Right lobe of liver (tissue), 6 donors: ENCODE measurements around the gene EPHA8. TPM values are rescaled to one million over a fixed set of nuclear protein-coding genes. Genes with fewer than 3 reads are reported as not detected.
A peak's percentile ranks its signal among the peaks of the same experiment; 100 is the strongest.

ENCODE experiments used
- ATAC-seq, 4 donors: fragments of 200-7000 bp; cut with Tn5 transposase; one replicate each; pipeline ENCODE4 v1.9.1; 2020; ENCODE audit warnings: mild to moderate bottlenecking in 4 of 4, moderate library complexity in 4 of 4
- DNase-seq, 3 donors: peaks; one replicate each; pipeline ENCODE4 v3.0.0-alpha.2; 2020
- H3K27ac ChIP-seq, 3 donors: fragments of 200-600 bp; one replicate each; pipeline ENCODE4 v1.8.0; 2022
- H3K27me3 ChIP-seq, 2 donors: fragments of 200-600 bp; one replicate each; pipeline ENCODE4 v1.8.0; 2022
- H3K36me3 ChIP-seq, 4 donors: fragments of 200-600 bp; sonication (generic) in 1 of 4; one replicate each; pipeline versions ENCODE4 v1.5.1 to v1.8.0; 2017 to 2022; ENCODE audit warnings: control low read depth in 1 of 4
- H3K4me1 ChIP-seq, 4 donors: fragments of 200-600 bp; sonication (generic) in 1 of 4; one replicate each; pipeline versions ENCODE4 v1.5.1 to v1.8.0; 2017 to 2022; ENCODE audit warnings: control low read depth in 1 of 4
- H3K4me3 ChIP-seq, 3 donors: fragments of 200-600 bp; one replicate each; pipeline ENCODE4 v1.8.0; 2022
- H3K9me3 ChIP-seq, 4 donors: fragments of 200-600 bp; sonication (generic) in 1 of 4; one replicate each; pipeline versions ENCODE4 v1.5.1 to v1.8.0; 2017 to 2022; ENCODE audit warnings: control low read depth in 1 of 4
- POLR2A ChIP-seq: fragments of 450-650 bp; IDR thresholded peaks from one replicate; pipeline ENCODE4 v1.6.1; 2017; ENCODE audit warnings: antibody characterized with exemption, mild to moderate bottlenecking
- WGBS: methylation state at CpG from one replicate; pipeline ENCODE4 v1.1.6; 2018; ENCODE audit warnings: low coverage, low lambda C conversion rate; ENCODE audit not compliant: insufficient coverage; ENCODE audit errors: missing lambda C conversion rate; 5-methylcytosine and 5-hydroxymethylcytosine counted together
- intact Hi-C, 2 donors: fragments of 100-400 bp; cut with DNase I; formaldehyde crosslinking; loops; one replicate each; pipeline versions ENCODE4 v1.11.2 to v1.14.1; 2022
- total RNA-seq, 6 experiments: library from RNA; depleted of rRNA in 2 of 6; stranded (reverse); fragments of >200 nt in 2 of 6; fragmentation: NEBNext Ultra II Directional in 3 of 6; extraction: Animal tissue kit (Norgen Biotek cat#: 25700) in 3 of 6; gene quantifications; one replicate each; pipeline versions ENCODE4 v1.1.0 to v1.2.4, GENCODE V29; 2016 to 2023
- TF ChIP-seq, protein P1 (sequence below), 4 donors: fragments of 200-600 bp in 3 of 4; fragments of 450-650 bp in 1 of 4; IDR thresholded peaks; one replicate each; pipeline versions ENCODE4 v1.5.1 to v1.8.0; 2016 to 2022; ENCODE audit warnings: antibody characterized with exemption in 4 of 4, mild to moderate bottlenecking in 2 of 4
- donor health status: DM: no; HTN: yes; CAD: no.
- donor health status: DM: no; HTN: no; CAD: no.
- donor health status: DM: no; HTN: no; CAD: no.
- donor health status: DM: no; HTN: yes; CAD: no.
- donor health status: DM: no; HTN: yes; CAD: no.

Gene EPHA8
- total RNA-seq, 6 experiments from 2014 or later, result not detected

DNA sequence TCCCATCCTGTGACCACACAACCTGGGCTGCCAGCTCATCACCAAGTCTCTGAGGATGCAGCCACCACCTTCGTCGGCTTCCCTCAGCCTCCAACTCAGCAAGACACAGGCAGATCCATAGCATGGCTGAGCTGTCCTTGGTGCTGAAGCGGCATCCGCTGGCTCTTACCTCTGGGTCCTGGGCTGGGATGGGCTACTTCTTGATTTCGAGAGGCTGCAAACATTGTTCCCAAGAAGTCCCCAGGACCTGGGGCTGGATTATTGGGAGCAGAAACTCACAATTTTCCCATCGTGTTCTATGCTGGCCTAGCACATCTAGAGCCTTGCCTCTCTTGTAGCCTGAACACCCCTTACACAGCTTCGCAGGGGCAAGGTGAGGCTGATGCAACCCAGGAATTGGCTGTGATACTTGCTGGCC lies 48.2 kb downstream of the EPHA8 start:
- 19% methylated on average over 7 of the region's 7 CpGs for whole genome bisulfite sequencing
- Histone ChIP-seq H3K4me3 (no peak overlapping the region), H3K36me3 (no peaks in the 10 kb centered on the region), H3K9me3 (no peaks in the 10 kb centered on the region), H3K4me1 (no peaks in the 10 kb centered on the region), H3K27ac (no peak overlapping the region), H3K27me3 (no peaks in the 10 kb centered on the region)
- no peak for DNase-seq
- TF ChIP-seq, protein P1, sequence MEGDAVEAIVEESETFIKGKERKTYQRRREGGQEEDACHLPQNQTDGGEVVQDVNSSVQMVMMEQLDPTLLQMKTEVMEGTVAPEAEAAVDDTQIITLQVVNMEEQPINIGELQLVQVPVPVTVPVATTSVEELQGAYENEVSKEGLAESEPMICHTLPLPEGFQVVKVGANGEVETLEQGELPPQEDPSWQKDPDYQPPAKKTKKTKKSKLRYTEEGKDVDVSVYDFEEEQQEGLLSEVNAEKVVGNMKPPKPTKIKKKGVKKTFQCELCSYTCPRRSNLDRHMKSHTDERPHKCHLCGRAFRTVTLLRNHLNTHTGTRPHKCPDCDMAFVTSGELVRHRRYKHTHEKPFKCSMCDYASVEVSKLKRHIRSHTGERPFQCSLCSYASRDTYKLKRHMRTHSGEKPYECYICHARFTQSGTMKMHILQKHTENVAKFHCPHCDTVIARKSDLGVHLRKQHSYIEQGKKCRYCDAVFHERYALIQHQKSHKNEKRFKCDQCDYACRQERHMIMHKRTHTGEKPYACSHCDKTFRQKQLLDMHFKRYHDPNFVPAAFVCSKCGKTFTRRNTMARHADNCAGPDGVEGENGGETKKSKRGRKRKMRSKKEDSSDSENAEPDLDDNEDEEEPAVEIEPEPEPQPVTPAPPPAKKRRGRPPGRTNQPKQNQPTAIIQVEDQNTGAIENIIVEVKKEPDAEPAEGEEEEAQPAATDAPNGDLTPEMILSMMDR (IDR thresholded peaks at IDR 0.05), result no peak
- no peak for TF ChIP-seq POLR2A
- peak in 3 of 4 donors; percentile 24 to 55 (median 25) for ATAC-seq
- intact Hi-C loops, result loop anchor here in 1 of 2 donors (10.0 kb wide), 1 partner anchor 57 kb away; no protein-coding TSS in a partner anchor

DNA sequence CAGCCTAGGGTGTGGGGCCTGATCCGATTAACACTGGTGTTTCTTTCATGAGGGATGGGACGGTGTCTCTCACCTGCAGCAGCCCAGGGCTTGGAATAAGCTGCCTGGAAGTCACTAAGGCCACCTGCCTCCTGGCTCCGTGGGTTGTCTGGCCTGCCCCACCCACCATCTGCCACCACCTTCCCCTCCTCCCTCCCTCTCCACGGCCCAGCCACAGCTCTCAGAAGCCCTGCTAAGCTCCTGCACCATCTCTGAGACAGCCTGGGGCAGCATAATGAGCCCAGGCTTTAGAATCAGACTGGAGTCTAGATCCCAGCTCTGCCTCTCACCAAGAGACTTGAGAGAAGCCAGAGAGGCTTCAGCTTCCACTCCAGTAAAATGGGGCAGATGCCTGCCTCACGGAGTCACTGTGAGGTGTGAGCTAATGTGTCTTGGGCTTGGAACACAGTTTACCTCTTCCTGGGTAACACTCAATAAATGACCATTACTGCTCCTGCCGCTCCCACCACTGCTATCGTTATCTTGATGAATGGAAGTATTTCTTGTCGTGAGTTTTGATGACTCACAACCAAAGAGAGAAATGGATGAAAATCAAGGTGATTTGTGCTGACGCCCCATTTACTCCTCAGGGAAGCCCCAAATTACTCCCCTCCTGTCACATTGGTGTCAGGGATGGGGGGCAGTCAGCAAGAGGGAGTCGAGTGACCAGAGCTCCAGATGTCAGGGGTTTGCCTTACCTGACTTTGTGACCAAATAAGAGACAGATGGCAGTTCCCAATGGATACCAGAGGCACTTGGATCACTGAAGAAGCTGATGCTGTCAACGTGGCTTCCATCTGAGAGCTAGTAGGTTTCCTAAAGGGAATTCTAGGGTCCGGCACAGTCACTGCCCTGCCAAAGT lies 49.6 kb downstream of the EPHA8 start:
- intact Hi-C loops, result loop anchor here in 1 of 2 donors (10.0 kb wide), 1 partner anchor 58 kb away; no protein-coding TSS in a partner anchor
- Histone ChIP-seq H3K27me3 (no peaks in the 10 kb centered on the region), H3K9me3 (no peaks in the 10 kb centered on the region), H3K27ac (no peak overlapping the region), H3K36me3 (no peaks in the 10 kb centered on the region), H3K4me3 (no peak overlapping the region), H3K4me1 (no peaks in the 10 kb centered on the region)
- no peak for ATAC-seq
- DNase-seq, result no peak
- WGBS, result 29% methylated on average over 9 of the region's 12 CpGs
- TF ChIP-seq, protein P1 (IDR thresholded peaks at IDR 0.05), result no peak

DNA sequence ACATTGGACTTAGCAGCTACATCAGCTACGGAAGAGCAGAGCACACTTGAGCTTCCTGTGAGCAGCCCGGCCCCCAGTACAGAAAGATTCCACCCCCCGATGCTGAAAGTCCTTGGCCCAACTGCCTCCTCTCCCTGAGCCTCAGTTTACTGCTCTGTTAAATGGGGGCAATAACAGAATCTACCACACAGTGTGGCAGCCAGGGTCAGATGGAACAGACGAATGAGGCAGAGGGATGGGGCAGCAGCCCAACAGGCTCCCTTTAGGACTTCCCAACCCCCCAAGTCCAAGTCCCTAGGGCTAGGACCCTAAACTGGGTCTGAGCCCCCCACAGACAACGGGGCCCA lies 50.3 kb downstream of the EPHA8 start:
- TF ChIP-seq, protein P1 (IDR thresholded peaks at IDR 0.05), result no peak
- no peak for TF ChIP-seq POLR2A
- no CpG with 5 or more reads among the region's 5 CpGs for WGBS
- H3K36me3 ChIP-seq, result no peaks in the 10 kb centered on the region
- H3K4me1 ChIP-seq, result no peaks in the 10 kb centered on the region
- no peak for ATAC-seq
- no peak for DNase-seq
- H3K27me3 ChIP-seq, result no peaks in the 10 kb centered on the region
- H3K9me3 ChIP-seq, result no peaks in the 10 kb centered on the region
- intact Hi-C loops, result loop anchor here in 1 of 2 donors (10.0 kb wide), 1 partner anchor 59 kb away; no protein-coding TSS in a partner anchor
- no peak overlapping the region for H3K4me3 ChIP-seq
- no peak overlapping the region for H3K27ac ChIP-seq

DNA sequence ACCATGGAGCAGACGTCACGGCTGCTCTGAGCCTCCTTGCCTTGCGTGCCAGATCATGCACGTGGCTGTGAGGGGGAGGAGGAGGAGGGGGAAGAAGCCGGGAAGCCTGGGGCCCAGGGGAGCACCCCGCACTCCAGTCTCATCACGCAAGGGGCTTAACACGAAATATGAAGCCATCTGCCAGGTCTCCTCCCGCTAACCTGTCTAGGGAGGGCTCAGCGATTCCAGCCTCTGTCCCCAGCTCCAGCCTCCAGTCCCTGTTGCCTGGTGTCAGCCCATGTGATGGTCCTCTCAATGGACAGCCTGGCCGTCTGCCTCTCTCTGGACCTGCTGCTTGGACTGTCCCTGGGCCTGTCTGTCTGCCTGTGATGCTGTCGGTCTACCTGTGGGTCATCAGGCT lies 50.7 kb downstream of the EPHA8 start:
- H3K27ac ChIP-seq, result no peak overlapping the region
- 35% methylated on average over 4 of the region's 12 CpGs for whole genome bisulfite sequencing
- intact Hi-C loops, result loop anchor here in 1 of 2 donors (10.0 kb wide), 1 partner anchor 59 kb away; no protein-coding TSS in a partner anchor
- H3K4me3 ChIP-seq, result no peak overlapping the region
- no peak for TF ChIP-seq POLR2A
- TF ChIP-seq, protein P1 (IDR thresholded peaks at IDR 0.05), result no peak
- H3K27me3 ChIP-seq, result no peaks in the 10 kb centered on the region
- H3K4me1 ChIP-seq, result no peaks in the 10 kb centered on the region
- no peak for ATAC-seq
- H3K36me3 ChIP-seq, result no peaks in the 10 kb centered on the region
- no peak for DNase-seq
- H3K9me3 ChIP-seq, result no peaks in the 10 kb centered on the region
